Activated CD8-positive, alpha-beta T cell treated with anti-CD3 and anti-CD28 coated beads, Interleukin-2, amount 10 ng/mL, durations not matched to agents 7 days and 5 days (primary cell): ENCODE data around the gene G6PD. TPM values are rescaled to one million over a fixed set of nuclear protein-coding genes. Genes with fewer than 3 reads are reported as not detected.
"Not testable (repeated sequence)": the region's sequence is repeated elsewhere in the genome, so short reads cannot be mapped to it uniquely, and the experiment has no call there.

ENCODE experiments used
- ATAC-seq: fragments of 150-1000 bp; cut with Tn5 transposase; one replicate; pipeline ENCODE4 v1.10.0; 2021; ENCODE audit warnings: moderate library complexity
- CTCF ChIA-PET: fragments of 350-600 bp; sonication (Branson Sonifier 250); formaldehyde crosslinking; loops from one replicate; lab custom pipeline; 2021; ENCODE audit warnings: antibody characterized with exemption; lab: Charles Lee
- POLR2A ChIA-PET: fragments of 350-600 bp; sonication (Branson Sonifier 250); formaldehyde crosslinking; loops from one replicate; lab custom pipeline; 2021; ENCODE audit warnings: antibody characterized with exemption; lab: Charles Lee
- DNase-seq: peaks from one replicate; pipeline ENCODE4 v3.0.0-alpha.2; 2020
- H3K27ac Mint-ChIP-seq: one replicate; pipeline ENCODE4 v1.8.0; 2021; ENCODE audit warnings: mild to moderate bottlenecking, mixed read lengths
- H3K27me3 Mint-ChIP-seq: one replicate; pipeline ENCODE4 v1.8.0; 2021; ENCODE audit warnings: low read depth, mixed read lengths
- H3K36me3 Mint-ChIP-seq: one replicate; pipeline ENCODE4 v1.8.0; 2021; ENCODE audit warnings: low read depth, mixed read lengths
- H3K4me1 Mint-ChIP-seq: one replicate; pipeline ENCODE4 v1.8.0; 2021; ENCODE audit warnings: low read depth, mixed read lengths
- H3K4me3 Mint-ChIP-seq: one replicate; pipeline ENCODE4 v1.8.0; 2021; ENCODE audit warnings: mild to moderate bottlenecking, mixed read lengths
- H3K9me3 Mint-ChIP-seq: one replicate; pipeline ENCODE4 v1.8.0; 2022; ENCODE audit warnings: mixed read lengths; ENCODE audit not compliant: insufficient read depth
- total RNA-seq, 2 experiments: library from RNA; stranded (reverse); gene quantifications; one replicate each; pipeline ENCODE4 v1.2.3, GENCODE V29; 2021

Gene G6PD
- total RNA-seq, 2 experiments from 2014 or later: 133 to 135 TPM

DNA sequence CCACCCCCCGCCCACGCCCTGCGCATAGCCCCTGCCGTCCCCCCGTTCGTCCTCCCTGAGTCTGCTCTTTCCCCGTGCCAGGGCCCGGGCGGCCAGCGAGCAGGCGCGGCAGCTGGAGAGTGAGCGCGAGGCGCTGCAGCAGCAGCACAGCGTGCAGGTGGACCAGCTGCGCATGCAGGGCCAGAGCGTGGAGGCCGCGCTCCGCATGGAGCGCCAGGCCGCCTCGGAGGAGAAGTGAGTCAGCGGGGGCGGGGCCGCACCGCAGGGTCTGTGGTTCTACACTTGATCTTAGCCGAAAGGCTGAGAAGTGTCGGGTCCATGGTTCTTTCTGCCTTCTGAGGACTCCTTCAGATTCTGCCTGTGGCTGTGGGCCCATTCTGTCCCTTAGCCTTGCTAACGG is 13.7 kb upstream of the G6PD start:
- H3K27ac Mint-ChIP-seq, H3K9me3 Mint-ChIP-seq, H3K36me3 Mint-ChIP-seq, DNase-seq, H3K27me3 Mint-ChIP-seq, H3K4me1 Mint-ChIP-seq, CTCF ChIA-PET, H3K4me3 Mint-ChIP-seq, ATAC-seq, POLR2A ChIA-PET: not testable (repeated sequence)

DNA sequence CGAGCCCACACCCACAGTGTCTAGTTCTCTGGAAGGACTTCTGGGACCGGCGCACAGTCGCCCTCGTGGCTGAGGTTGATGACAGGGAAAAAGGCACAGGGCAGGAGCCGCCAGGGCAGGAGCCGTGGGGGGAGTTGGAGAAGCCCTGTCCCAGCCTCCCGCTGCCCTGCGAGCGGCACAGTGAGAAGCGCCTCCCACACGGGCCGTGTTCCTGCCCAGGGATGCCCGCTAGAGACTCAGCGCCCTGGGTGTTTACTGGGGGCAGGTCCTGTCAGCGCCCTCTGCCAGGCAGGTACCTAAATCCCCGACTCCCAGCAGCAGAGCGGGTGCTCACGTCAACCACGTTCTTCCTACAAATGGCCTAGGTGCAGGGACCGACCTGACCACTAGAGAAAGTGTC is 12.2 kb upstream of the G6PD start:
- DNase-seq, POLR2A ChIA-PET, H3K4me1 Mint-ChIP-seq, H3K36me3 Mint-ChIP-seq, CTCF ChIA-PET, ATAC-seq, H3K9me3 Mint-ChIP-seq, H3K27ac Mint-ChIP-seq, H3K4me3 Mint-ChIP-seq, H3K27me3 Mint-ChIP-seq: not testable (repeated sequence)

DNA sequence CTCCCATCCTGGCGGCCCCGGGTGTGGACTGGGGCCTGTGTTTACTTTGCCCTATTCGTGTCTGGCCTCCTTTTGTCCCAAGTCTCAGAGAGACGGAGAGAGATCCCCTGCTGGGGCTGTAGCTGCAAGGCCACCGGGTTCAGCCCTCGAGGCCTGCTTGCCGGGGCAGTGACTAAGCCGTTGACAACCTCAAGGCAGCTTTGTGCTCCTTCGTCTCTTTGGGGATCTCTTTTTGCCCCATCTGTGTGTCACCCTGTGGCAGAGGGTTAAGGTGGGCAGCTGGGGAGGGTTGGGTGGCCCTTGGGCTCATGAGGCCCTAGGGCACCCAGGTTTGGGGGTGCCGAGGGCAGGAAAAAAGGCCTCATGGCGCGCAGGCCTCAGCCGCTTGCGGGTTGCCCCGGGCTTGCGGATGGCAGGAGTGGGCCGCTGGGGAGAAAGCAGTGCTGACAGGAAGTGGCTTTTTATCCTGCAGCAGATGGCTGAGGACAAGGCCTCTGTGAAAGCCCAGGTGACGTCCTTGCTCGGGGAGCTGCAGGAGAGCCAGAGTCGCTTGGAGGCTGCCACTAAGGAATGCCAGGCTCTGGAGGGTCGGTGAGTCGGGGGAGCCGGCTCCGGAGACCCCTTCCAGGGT is 11.5 kb upstream of the G6PD start:
- DNase-seq, H3K9me3 Mint-ChIP-seq, CTCF ChIA-PET, H3K4me3 Mint-ChIP-seq, POLR2A ChIA-PET, H3K27me3 Mint-ChIP-seq, H3K4me1 Mint-ChIP-seq, H3K27ac Mint-ChIP-seq: not testable (repeated sequence)
- ATAC-seq: peak; percentile 78
- H3K36me3 Mint-ChIP-seq: peaks cover 12% of the 10 kb centered on the region

DNA sequence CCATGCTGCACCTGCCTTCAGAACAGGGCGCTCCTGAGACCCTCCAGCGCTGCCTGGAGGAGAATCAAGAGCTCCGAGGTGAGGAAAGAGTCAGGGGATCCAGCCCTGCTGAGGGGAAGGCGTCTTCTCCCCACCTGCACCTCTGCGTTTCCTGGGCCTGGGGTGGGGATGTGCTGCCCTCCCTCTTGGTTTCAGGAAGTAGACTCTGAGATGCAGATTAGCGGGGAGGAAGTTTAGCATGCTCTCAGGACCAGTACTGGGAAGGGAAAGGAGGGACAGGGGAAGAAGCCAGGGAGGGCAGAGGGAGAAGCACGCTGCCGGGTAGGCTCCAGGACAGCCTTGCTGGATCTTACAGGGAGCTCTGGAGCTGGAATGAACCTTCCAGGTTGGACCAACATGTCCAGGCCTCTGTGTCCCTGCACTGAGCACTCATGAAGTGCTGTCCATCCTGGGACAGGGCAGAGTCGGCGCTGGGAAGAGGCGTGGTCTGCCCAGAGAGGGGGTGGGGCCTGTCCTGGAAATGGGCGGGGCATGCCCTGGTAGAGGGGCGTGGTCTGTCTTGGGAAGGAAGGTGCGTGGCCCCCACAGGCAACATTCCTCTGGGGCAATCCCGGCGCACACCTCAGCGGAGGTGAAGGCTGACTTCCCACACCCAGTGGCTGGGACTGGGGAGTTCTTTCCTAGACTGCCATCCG is 5.6 kb upstream of the G6PD start:
- DNase-seq, H3K27me3 Mint-ChIP-seq, H3K4me3 Mint-ChIP-seq, ATAC-seq, CTCF ChIA-PET, H3K9me3 Mint-ChIP-seq: not testable (repeated sequence)
- peak overlapping the region; percentile 39 for H3K27ac Mint-ChIP-seq
- POLR2A ChIA-PET: interaction anchor here (0.5 kb wide), 1 partner anchor 170 kb away, joined by 3 read pairs; no protein-coding TSS in a partner anchor
- H3K36me3 Mint-ChIP-seq: peaks cover 37% of the 10 kb centered on the region
- H3K4me1 Mint-ChIP-seq: peaks cover 36% of the 10 kb centered on the region

DNA sequence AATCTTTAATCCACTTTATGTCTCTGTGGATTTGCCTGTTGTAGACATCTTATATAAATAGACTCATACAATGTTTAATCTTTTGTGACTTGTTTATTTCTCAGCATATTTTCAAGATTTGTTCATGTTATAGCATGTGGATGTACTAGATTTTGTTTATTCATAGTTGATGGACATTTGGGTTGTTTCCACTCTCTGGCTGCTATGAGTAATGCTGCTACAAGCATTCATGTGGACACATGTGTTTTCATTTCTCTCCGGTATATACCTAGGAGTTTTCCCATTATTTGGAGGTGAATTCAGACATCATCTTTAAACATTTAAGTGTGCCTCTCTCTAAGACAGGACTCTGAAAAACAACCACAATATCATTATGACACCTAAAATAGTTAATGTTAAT is 3.1 kb upstream of the G6PD start:
- ChIA-PET CTCF (no interaction called here), POLR2A (interaction anchor here (0.5 kb wide), 1 partner anchor 236 kb away, joined by 3 read pairs; no protein-coding TSS in a partner anchor)
- DNase-seq (no peak), ATAC-seq (no peak)
- Mint-ChIP-seq H3K36me3 (peaks cover 47% of the 10 kb centered on the region), H3K4me1 (peaks cover 43% of the 10 kb centered on the region), H3K4me3 (peak overlapping the region; percentile 58), H3K27ac (no peak overlapping the region), H3K27me3 (no peaks in the 10 kb centered on the region), H3K9me3 (no peaks in the 10 kb centered on the region)

DNA sequence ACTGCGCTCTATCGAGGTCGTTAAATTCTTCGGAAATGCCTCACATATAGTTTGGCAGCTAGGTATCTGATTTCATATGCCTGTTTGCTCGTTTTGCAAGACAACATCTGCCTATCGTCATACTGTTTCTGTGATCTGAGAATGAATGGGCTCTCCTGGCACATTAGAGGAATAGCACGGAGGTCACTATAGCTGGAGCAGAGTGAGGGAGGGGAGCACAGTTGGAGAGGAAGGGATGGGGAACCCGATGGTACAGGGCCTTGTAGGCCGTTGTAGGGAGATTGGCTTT is 1.3 kb upstream of the G6PD start:
- peaks cover 47% of the 10 kb centered on the region for H3K4me1 Mint-ChIP-seq
- H3K4me3 Mint-ChIP-seq: peak overlapping the region; percentile 90
- H3K27me3 Mint-ChIP-seq: no peaks in the 10 kb centered on the region
- no peak for DNase-seq
- CTCF ChIA-PET: no interaction called here
- POLR2A ChIA-PET: interaction anchor here (0.7 kb wide), 1 partner anchor 114 kb away, joined by 4 read pairs; no protein-coding TSS in a partner anchor
- no peaks in the 10 kb centered on the region for H3K9me3 Mint-ChIP-seq
- H3K27ac Mint-ChIP-seq: peak overlapping the region; percentile 94
- H3K36me3 Mint-ChIP-seq: peaks cover 44% of the 10 kb centered on the region
- no peak for ATAC-seq

DNA sequence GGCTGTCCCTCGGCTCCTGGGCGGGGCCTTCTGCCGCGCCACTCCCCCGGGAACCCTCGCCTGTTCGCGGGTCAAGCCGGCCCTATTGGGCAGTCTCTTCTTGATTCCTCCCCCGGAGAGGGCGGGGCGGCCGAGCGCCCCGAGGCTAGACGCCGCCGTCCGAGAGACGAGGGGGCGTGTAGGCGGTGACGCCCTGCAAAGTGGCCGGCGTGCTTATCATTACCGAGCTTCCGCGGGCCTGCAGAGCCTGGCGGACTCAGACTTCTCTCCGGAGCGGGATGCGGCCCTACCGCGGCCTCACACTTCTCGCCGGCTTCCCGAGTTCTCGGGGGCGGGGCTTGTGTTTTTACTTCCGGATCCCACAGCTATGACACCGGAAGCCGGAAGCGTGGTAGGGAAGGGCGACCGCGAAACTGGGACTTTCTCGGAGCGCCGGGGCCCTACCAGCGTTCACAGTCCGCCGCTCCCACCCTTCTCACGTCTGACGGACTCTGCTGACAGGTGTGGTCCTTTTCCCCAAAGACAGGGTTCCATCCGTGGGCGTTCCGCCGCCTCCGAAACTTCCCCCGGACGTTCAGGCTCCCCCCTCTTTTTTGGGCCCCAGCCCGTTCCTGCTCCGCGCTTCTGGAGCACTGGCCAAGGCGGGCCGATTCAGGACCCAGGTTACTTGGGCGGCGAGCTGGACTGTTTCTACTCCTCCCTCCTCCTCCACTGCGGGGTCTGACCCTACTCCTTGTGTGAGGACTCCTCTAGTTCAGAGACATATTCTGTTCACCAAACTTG is 790 bp upstream of the G6PD start, which contains the start of gene IKBKG:
IKBKG (plus strand) TSS at position 376 of the 783 bp plus-strand sequence. CDS start 4,383 bp downstream, outside the sequence.
- Mint-ChIP-seq H3K27ac (peak within 1 kb of the TSS; percentile 94), H3K36me3 (peaks cover 46% of the 10 kb centered on the region), H3K9me3 (no peaks in the 10 kb centered on the region), H3K27me3 (no peaks in the 10 kb centered on the region), H3K4me1 (peaks cover 52% of the 10 kb centered on the region), H3K4me3 (peak within 1 kb of the TSS; percentile 90)
- ATAC-seq: peak; percentile 84
- peak; percentile 91 for DNase-seq
- CTCF ChIA-PET: no interaction called here
- POLR2A ChIA-PET: interaction anchor here (0.7 kb wide), 1 partner anchor 114 kb away, joined by 4 read pairs; no protein-coding TSS in a partner anchor

DNA sequence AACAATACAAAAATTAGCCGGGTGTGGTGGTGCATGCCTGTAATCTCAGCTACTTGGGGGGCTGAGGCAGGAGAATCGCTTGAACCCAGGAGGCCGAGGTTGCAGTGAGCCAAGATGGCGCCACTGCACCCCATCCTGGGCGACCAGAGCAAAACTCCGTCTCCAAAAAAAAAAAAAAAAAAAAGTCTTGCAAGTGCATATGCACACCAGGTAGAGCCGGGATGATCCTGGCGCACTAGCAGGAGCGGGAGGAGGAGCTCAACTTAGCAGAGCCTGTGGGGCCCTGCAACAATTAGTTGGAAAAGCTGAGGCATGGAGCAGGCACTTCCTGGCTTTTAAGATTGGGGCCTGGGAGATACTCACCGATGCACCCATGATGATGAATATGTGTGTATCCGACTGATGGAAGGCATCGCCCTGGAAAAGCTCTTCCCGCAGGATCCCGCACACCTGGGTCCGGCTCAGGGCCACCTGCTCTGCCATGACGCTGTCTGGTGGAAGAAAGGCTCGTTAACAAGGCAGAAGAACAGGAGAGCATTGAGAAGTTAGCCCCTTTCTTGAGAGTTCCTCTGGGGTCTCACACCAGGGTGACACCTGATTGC is 872 bp downstream of the G6PD start:
- H3K27ac Mint-ChIP-seq: peak overlapping the region; percentile 70
- H3K9me3 Mint-ChIP-seq: no peaks in the 10 kb centered on the region
- no peaks in the 10 kb centered on the region for H3K27me3 Mint-ChIP-seq
- H3K36me3 Mint-ChIP-seq: peaks cover 41% of the 10 kb centered on the region
- DNase-seq (no peak), ATAC-seq (no peak)
- H3K4me3 Mint-ChIP-seq: peak overlapping the region; percentile 74
- H3K4me1 Mint-ChIP-seq: peaks cover 52% of the 10 kb centered on the region
- ChIA-PET CTCF (no interaction called here), POLR2A (no interaction called here)

DNA sequence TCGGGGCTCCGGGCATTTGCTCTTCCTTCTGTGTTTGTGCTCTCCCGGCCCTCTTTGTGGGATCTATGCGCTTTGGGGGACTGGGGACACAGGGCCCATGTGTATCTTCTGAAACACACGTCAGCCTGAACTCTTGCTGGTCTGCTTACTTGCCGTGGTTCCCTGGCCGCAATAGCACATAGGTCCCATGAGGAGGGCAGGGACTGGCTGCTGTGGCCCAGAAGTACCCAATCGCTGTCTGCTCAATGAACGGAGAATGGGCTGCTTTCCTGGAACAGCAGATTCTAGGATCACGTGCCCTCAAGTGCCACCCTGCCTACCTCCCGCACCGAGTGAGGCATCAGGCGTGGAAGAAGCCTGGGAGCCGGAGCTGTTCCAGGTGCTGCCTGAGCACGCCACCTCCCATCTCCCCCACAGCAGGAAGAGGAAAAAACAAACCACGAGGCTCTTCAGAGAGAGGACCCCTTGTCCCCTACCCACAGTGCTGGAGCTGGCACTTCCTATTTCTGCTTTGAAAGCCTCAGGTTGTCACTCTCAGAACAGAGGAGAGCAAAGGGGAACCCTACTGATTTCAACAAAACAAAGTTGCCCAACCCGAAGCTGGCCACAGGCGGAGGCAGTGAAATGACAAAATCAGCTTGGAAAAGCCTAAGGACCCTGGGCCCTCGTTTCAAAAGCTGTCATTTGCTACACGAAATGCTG is 3.8 kb downstream of the G6PD start:
- POLR2A ChIA-PET: interaction anchor here (1.1 to 2.5 kb wide), 3 partner anchors 131 to 173 kb away, joined by 3 to 9 read pairs (median 3); partner anchors contain the start of gene TAFAZZIN
- CTCF ChIA-PET: interaction anchor here (1.0 to 2.2 kb wide), 4 partner anchors 16 to 235 kb away, joined by 3 to 9 read pairs (median 4); no protein-coding TSS in a partner anchor
- peak overlapping the region; percentile 93 for H3K27ac Mint-ChIP-seq
- peaks cover 35% of the 10 kb centered on the region for H3K36me3 Mint-ChIP-seq
- no peaks in the 10 kb centered on the region for H3K9me3 Mint-ChIP-seq
- DNase-seq: peak; percentile 43
- ATAC-seq: peak; percentile 5
- H3K27me3 Mint-ChIP-seq: no peaks in the 10 kb centered on the region
- H3K4me3 Mint-ChIP-seq: peak overlapping the region; percentile 76
- H3K4me1 Mint-ChIP-seq: peaks cover 43% of the 10 kb centered on the region

DNA sequence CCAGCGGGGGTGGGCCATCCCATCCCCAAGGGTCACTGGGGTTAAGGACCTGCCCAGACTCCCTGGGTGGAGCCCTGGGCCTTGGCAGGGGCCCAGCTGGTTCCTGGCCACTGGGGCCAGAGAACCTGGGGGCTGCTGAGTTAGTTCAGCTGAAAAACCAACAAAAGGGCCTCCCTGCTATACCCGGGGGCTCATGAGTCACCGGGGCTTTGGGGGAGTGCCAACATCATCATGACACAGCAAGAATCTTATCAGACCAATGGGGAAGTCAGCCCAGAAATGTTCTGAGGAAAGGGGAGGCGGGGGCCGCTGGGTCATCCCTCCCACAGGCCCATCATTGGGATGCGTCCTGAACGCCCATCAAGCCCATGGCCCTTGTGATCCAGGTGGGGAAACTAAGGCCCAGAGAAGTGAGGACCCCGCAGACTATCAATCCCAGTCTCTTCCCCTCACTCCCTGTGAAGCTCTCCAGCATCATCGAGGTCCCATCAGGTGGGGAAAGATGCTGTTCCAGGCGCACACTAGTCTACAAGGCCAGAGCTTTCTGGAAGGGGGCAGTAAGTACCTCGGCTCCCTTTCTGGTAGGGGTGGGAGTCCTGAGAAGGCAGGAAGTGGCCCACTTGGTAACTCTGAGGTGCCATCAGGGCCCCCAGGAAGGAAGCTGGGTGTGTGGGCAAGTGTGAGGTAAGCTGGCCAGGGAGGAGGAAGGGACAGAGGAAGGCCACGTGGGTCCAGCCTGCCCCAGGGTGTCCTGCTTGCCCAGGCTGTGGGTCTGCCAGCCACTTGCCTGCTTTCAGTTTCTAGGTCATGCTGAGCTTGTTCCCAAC is 4.5 kb downstream of the G6PD start:
- peak overlapping the region; percentile 93 for H3K27ac Mint-ChIP-seq

More for the DNA sequence above, 4.5 kb downstream of the G6PD start:
- POLR2A ChIA-PET: interaction anchor here (1.1 to 2.5 kb wide), 4 partner anchors 130 to 172 kb away, joined by 3 to 9 read pairs (median 4); partner anchors contain the start of genes RPL10 and TAFAZZIN
- ATAC-seq: no peak
- DNase-seq: peak; percentile 49
- Mint-ChIP-seq H3K4me1 (peaks cover 43% of the 10 kb centered on the region), H3K4me3 (peak overlapping the region; percentile 76), H3K9me3 (no peaks in the 10 kb centered on the region), H3K27me3 (no peaks in the 10 kb centered on the region), H3K36me3 (peaks cover 34% of the 10 kb centered on the region)
- CTCF ChIA-PET: interaction anchor here (0.6 to 2.2 kb wide), 4 partner anchors 15 to 234 kb away, joined by 3 to 9 read pairs (median 4); partner anchors contain the start of gene RPL10
